HEK293 (cell line): ENCODE data around the gene CAB39L.
"Not testable (repeated sequence)": the region's sequence is repeated elsewhere in the genome, so short reads cannot be mapped to it uniquely, and the experiment has no call there.

Source experiments
- CTCF ChIA-PET: fragments of 350-600 bp; formaldehyde crosslinking; extraction: SDS; loops from one replicate; lab custom pipeline; 2021; ENCODE audit warnings: antibody characterized with exemption; lab: Yijun Ruan, JAX
- POLR2A ChIA-PET: fragments of 300-600 bp; formaldehyde crosslinking; extraction: SDS; loops from one replicate; lab custom pipeline; 2020; ENCODE audit warnings: antibody characterized with exemption, inconsistent platforms; lab: Yijun Ruan, JAX
- H3K27ac ChIP-seq: fragments of 200-500 bp; sonication (Bioruptor generic); 2 replicates; pipeline ENCODE4 v1.5.1; 2014; ENCODE audit warnings: low read depth, low read length, control low read depth, inconsistent platforms; ENCODE audit errors: extremely low read depth
- H3K36me3 ChIP-seq, 2 experiments: fragments of 200-500 bp in 1 of 2; sonication (Bioruptor generic) in 1 of 2; 1 replicate in 1 of 2; 2 replicates in 1 of 2; pipeline ENCODE4 v1.5.1; 2014 to 2017; ENCODE audit warnings: inconsistent platforms in 2 of 2, low read length in 2 of 2; ENCODE audit not compliant: control insufficient read depth in 2 of 2, insufficient read depth in 1 of 2
- H3K4me1 ChIP-seq: fragments of 200-500 bp; sonication (Bioruptor generic); 2 replicates; pipeline ENCODE4 v1.5.1; 2014; ENCODE audit warnings: mild to moderate bottlenecking, low read length, inconsistent platforms; ENCODE audit not compliant: control insufficient read depth, insufficient read depth
- H3K4me3 ChIP-seq: 2 replicates; pipeline ENCODE4 v1.5.1; 2011; ENCODE audit warnings: low read depth, mild to moderate bottlenecking, control low read depth, low read length, moderate library complexity
- H3K9me3 ChIP-seq: fragments of 200-500 bp; sonication (Bioruptor generic); 2 replicates; pipeline ENCODE4 v1.5.1; 2014; ENCODE audit warnings: low read depth, low read length, inconsistent platforms; ENCODE audit not compliant: control insufficient read depth, insufficient read depth
- ATF2 ChIP-seq: fragments of 450-650 bp; formaldehyde crosslinking; IDR thresholded peaks from 2 replicates; pipeline ENCODE4 v1.5.1; 2016; ENCODE audit warnings: missing biosample characterization, missing genetic modification characterization, low read depth
- BCL6B ChIP-seq: fragments of 450-650 bp; formaldehyde crosslinking; IDR thresholded peaks from 2 replicates; pipeline ENCODE4 v1.5.1; 2017; ENCODE audit warnings: missing biosample characterization, missing genetic modification characterization
- GLI2 ChIP-seq: fragments of 450-650 bp; formaldehyde crosslinking; IDR thresholded peaks from 2 replicates; pipeline ENCODE4; 2017; ENCODE audit warnings: missing biosample characterization, missing genetic modification characterization, low read depth, borderline replicate concordance
- OSR2 ChIP-seq: fragments of 450-650 bp; formaldehyde crosslinking; IDR thresholded peaks from 2 replicates; pipeline ENCODE4 v1.5.1; 2016; ENCODE audit warnings: missing biosample characterization, missing genetic modification characterization
- TRIM28 ChIP-seq: IDR thresholded peaks from 2 replicates; pipeline ENCODE4 v1.6.1; 2011; ENCODE audit warnings: low read length, control low read depth, borderline replicate concordance
- TSHZ1 ChIP-seq: fragments of 450-650 bp; formaldehyde crosslinking; IDR thresholded peaks from 2 replicates; pipeline ENCODE4 v1.5.1; 2016; ENCODE audit warnings: missing biosample characterization, missing genetic modification characterization, borderline replicate concordance
- ZBTB1 ChIP-seq: fragments of 450-650 bp; formaldehyde crosslinking; IDR thresholded peaks from 2 replicates; pipeline ENCODE4 v1.5.1; 2016; ENCODE audit warnings: missing biosample characterization, missing genetic modification characterization
- ZIC2 ChIP-seq: fragments of 450-650 bp; formaldehyde crosslinking; IDR thresholded peaks from 2 replicates; pipeline ENCODE4 v1.5.1; 2016; ENCODE audit warnings: missing biosample characterization, missing genetic modification characterization
- ZNF121 ChIP-seq: fragments of 450-650 bp; formaldehyde crosslinking; IDR thresholded peaks from 2 replicates; pipeline ENCODE4 v1.5.1; 2016; ENCODE audit warnings: missing biosample characterization, missing genetic modification characterization
- ZNF155 ChIP-seq: fragments of 450-650 bp; formaldehyde crosslinking; IDR thresholded peaks from 2 replicates; pipeline ENCODE4 v1.5.1; 2016; ENCODE audit warnings: missing biosample characterization, missing genetic modification characterization
- ZNF169 ChIP-seq: fragments of 450-650 bp; formaldehyde crosslinking; IDR thresholded peaks from 2 replicates; pipeline ENCODE4 v1.5.1; 2016; ENCODE audit warnings: missing biosample characterization, missing genetic modification characterization
- ZNF280D ChIP-seq: fragments of 450-650 bp; formaldehyde crosslinking; IDR thresholded peaks from 2 replicates; pipeline ENCODE4 v1.5.1; 2016; ENCODE audit warnings: missing biosample characterization, missing genetic modification characterization
- ZNF302 ChIP-seq: fragments of 450-650 bp; formaldehyde crosslinking; IDR thresholded peaks from 2 replicates; pipeline ENCODE4 v1.5.1; 2016; ENCODE audit warnings: missing biosample characterization, missing genetic modification characterization, low read depth
- ZNF324 ChIP-seq: fragments of 450-650 bp; formaldehyde crosslinking; IDR thresholded peaks from 2 replicates; pipeline ENCODE4 v1.5.1; 2016; ENCODE audit warnings: missing biosample characterization, missing genetic modification characterization
- ZNF366 ChIP-seq: fragments of 450-650 bp; formaldehyde crosslinking; conservative IDR thresholded peaks from 2 replicates; pipeline ENCODE4 v1.5.1; 2016; ENCODE audit warnings: missing biosample characterization, missing genetic modification characterization
- ZNF394 ChIP-seq: fragments of 450-650 bp; formaldehyde crosslinking; IDR thresholded peaks from 2 replicates; pipeline ENCODE4 v1.5.1; 2016; ENCODE audit warnings: missing biosample characterization, missing genetic modification characterization, mild to moderate bottlenecking, moderate library complexity, borderline replicate concordance
- ZNF544 ChIP-seq: fragments of 450-650 bp; formaldehyde crosslinking; IDR thresholded peaks from 2 replicates; pipeline ENCODE4 v1.5.0; 2017; ENCODE audit warnings: missing biosample characterization, missing genetic modification characterization
- ZNF571 ChIP-seq: fragments of 450-650 bp; formaldehyde crosslinking; IDR thresholded peaks from 2 replicates; pipeline ENCODE4 v1.5.0; 2017; ENCODE audit warnings: missing biosample characterization, missing genetic modification characterization
- ZNF624 ChIP-seq: fragments of 450-650 bp; formaldehyde crosslinking; IDR thresholded peaks from 2 replicates; pipeline ENCODE4 v1.5.1; 2017; ENCODE audit warnings: missing biosample characterization, missing genetic modification characterization
- ZNF660 ChIP-seq: fragments of 450-650 bp; IDR thresholded peaks from 2 replicates; pipeline ENCODE4 v1.5.1; 2018; ENCODE audit warnings: missing biosample characterization, mild to moderate bottlenecking, missing genetic modification characterization
- ZNF707 ChIP-seq: fragments of 450-650 bp; formaldehyde crosslinking; IDR thresholded peaks from 2 replicates; pipeline ENCODE4 v1.5.1; 2016; ENCODE audit warnings: missing biosample characterization, missing genetic modification characterization
- ZNF776 ChIP-seq: fragments of 450-650 bp; formaldehyde crosslinking; IDR thresholded peaks from 2 replicates; pipeline ENCODE4 v1.5.0; 2017; ENCODE audit warnings: missing biosample characterization, missing genetic modification characterization, borderline replicate concordance
- ZNF791 ChIP-seq: fragments of 450-650 bp; formaldehyde crosslinking; IDR thresholded peaks from 2 replicates; pipeline ENCODE4 v1.5.1; 2016; ENCODE audit warnings: missing biosample characterization, missing genetic modification characterization
- ZSCAN30 ChIP-seq: fragments of 450-650 bp; IDR thresholded peaks from 2 replicates; pipeline ENCODE4 v1.5.1; 2018; ENCODE audit warnings: missing biosample characterization, mild to moderate bottlenecking, missing genetic modification characterization, moderate library complexity

Gene CAB39L

GRCh38 chr13:49295244-49295643, 148.6 kb downstream of the CAB39L start (continued):
- TF ChIP-seq ZNF280D (tag by site-specific recombination) (no peak), ZNF366 (no peak), ZNF302 (tag by site-specific recombination) (no peak), ZNF394 (tag by site-specific recombination) (no peak), ZSCAN30 (tag by site-specific recombination) (no peak), ZBTB1 (tag by site-specific recombination) (no peak), GLI2 (tag by site-specific recombination) (no peak), TRIM28 (no peak), ATF2 (tag by site-specific recombination) (no peak), ZNF324 (tag by site-specific recombination) (no peak), ZNF155 (no peak), ZNF169 (tag by site-specific recombination) (no peak), ZNF707 (no peak)

- ChIA-PET POLR2A (interaction anchor here (0.5 kb wide), 1 partner anchor 309 kb away, joined by 4 read pairs; no protein-coding TSS in a partner anchor), CTCF (interaction anchor here (1.8 kb wide), 1 partner anchor 14 kb away, joined by 5 read pairs; no protein-coding TSS in a partner anchor)
- H3K4me1 ChIP-seq, H3K4me3 ChIP-seq, H3K27ac ChIP-seq, H3K9me3 ChIP-seq, H3K36me3 ChIP-seq: not testable (repeated sequence)
- TF ChIP-seq ZNF121 (tag by site-specific recombination), result peak; percentile 93
These were observed 149.1 kb downstream of the CAB39L start for GRCh38 chr13:49294723-49295122.

GRCh38 chr13:49292742-49293486, 150.9 kb downstream of the CAB39L start:
- H3K4me3 ChIP-seq, result no peak overlapping the region
- POLR2A ChIA-PET, result no interaction called here
- no peaks in the 10 kb centered on the region for H3K36me3 ChIP-seq
- H3K9me3 ChIP-seq, result no peaks in the 10 kb centered on the region
- H3K27ac ChIP-seq, result no peak overlapping the region
- H3K4me1 ChIP-seq, result no peaks in the 10 kb centered on the region
- CTCF ChIA-PET, result interaction anchor here (0.6 to 2.3 kb wide), 4 partner anchors 8 to 296 kb away, joined by 3 to 6 read pairs (median 4); no protein-coding TSS in a partner anchor
- TF ChIP-seq BCL6B (tag by site-specific recombination), result peak; percentile 45; the same call in 1 of the 2 replicates
- TF ChIP-seq ZIC2, result peak; percentile 39; the same call in 1 of the 2 replicates
- peak; percentile 43; the same call in 1 of the 2 replicates for TF ChIP-seq ZNF776 (tag by site-specific recombination)
- no peak for TF ChIP-seq ZNF791 (tag by site-specific recombination)
- no peak for TF ChIP-seq ZNF155
- TF ChIP-seq OSR2 (tag by site-specific recombination), result peak; percentile 9; the same call in 1 of the 2 replicates
- no peak for TF ChIP-seq TSHZ1 (tag by site-specific recombination)
- peak; percentile 51; the same call in 1 of the 2 replicates for TF ChIP-seq ZNF624
- 0 out of 2 replicates have a peak, but pooled peaks have one; percentile 71 for TF ChIP-seq ZNF571 (tag by site-specific recombination)
- TF ChIP-seq ZNF544 (tag by site-specific recombination), result peak; percentile 88; the same call in 1 of the 2 replicates
- peak; percentile 95 for TF ChIP-seq ZNF660 (tag by site-specific recombination)
